ENCODE data around the gene MAGEA9. TPM values are rescaled to one million over a fixed set of nuclear protein-coding genes. Genes with fewer than 3 reads are reported as not detected.
"Not testable (repeated sequence)": the region's sequence is repeated elsewhere in the genome, so short reads cannot be mapped to it uniquely, and the experiment has no call there.

The MAGEA9 gene
- polyA plus RNA-seq, 1 experiment: not detected

GRCh38 chrX:149760965-149761364 is 20.8 kb upstream of the MAGEA9 start:
- DNase-seq (ENCODE audit: low read depth): no peak
- TF ChIP-seq CTCF (IDR thresholded peaks at IDR 0.05; ENCODE audit: insufficient read depth, low read depth, low read length): no peak
- H3K27me3 ChIP-seq (ENCODE audit: control insufficient read depth, insufficient read depth, low read length): no peaks in the 10 kb centered on the region
- ChIA-PET POLR2A (no interaction called here), CTCF (no interaction called here)
- no peak overlapping the region for H3K4me3 ChIP-seq (ENCODE audit: low read depth, low read length)
- H3K36me3 ChIP-seq (ENCODE audit: control insufficient read depth, insufficient read depth, low read length): no peaks in the 10 kb centered on the region

- H3K36me3 ChIP-seq (ENCODE audit: control insufficient read depth, insufficient read depth, low read length); H3K27me3 ChIP-seq (ENCODE audit: control insufficient read depth, insufficient read depth, low read length); CTCF ChIA-PET; POLR2A ChIA-PET; DNase-seq (ENCODE audit: low read depth); H3K4me3 ChIP-seq (ENCODE audit: low read depth, low read length): not testable (repeated sequence)
These were observed 19.7 kb upstream of the MAGEA9 start for GRCh38 chrX:149761858-149762674.

GRCh38 chrX:149762696-149763614 is 18.8 kb upstream of the MAGEA9 start:
- CTCF ChIA-PET: no interaction called here
- H3K27me3 ChIP-seq (ENCODE audit: control insufficient read depth, insufficient read depth, low read length): no peaks in the 10 kb centered on the region
- H3K4me3 ChIP-seq (ENCODE audit: low read depth, low read length): no peak overlapping the region
- POLR2A ChIA-PET: no interaction called here
- TF ChIP-seq CTCF (IDR thresholded peaks at IDR 0.05; ENCODE audit: insufficient read depth, low read depth, low read length): no peak
- no peaks in the 10 kb centered on the region for H3K36me3 ChIP-seq (ENCODE audit: control insufficient read depth, insufficient read depth, low read length)
- DNase-seq (ENCODE audit: low read depth): no peak

DNA sequence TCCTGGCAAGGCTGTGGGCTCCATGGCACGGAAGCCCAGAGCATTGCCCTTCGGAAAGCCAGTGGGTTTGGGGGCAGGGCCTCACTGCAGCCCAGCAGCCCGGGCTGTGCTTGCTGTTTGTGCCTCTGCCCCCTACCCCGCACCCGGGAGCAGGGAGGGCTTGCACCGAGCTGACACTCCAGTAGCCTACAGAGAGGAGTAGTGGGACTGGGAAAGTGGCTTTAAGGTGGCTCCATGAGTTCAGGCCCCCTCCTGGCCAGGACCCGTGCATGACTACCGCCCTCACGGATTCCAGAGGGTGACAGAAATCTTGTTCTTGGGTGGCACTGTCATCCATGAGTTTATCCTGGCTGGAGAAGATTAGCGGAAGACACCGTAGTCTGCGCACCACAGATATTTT is 11.4 kb upstream of the MAGEA9 start:
- H3K4me3 ChIP-seq (ENCODE audit: low read depth, low read length); DNase-seq (ENCODE audit: low read depth); H3K36me3 ChIP-seq (ENCODE audit: control insufficient read depth, insufficient read depth, low read length); H3K27me3 ChIP-seq (ENCODE audit: control insufficient read depth, insufficient read depth, low read length); POLR2A ChIA-PET; CTCF ChIA-PET: not testable (repeated sequence)

DNA sequence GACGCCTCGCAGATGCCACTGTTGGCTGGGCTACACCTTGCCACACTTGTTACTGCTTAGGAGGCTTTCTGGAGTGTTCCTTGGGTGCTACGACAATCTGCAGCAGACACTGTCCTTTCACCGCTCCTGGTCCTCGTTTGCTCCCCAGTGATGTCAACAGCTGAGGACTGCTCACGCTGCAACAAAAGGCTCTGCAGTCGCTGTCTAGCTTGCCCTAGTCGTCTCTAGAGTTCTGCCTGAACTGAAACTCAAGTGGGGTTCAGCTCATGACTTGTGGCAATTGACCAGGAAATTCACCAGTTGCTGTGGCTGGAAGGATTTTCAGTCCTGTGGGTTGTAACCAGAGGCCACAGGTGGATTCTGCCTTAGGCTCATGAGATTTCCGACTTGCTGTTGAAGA is 8.7 kb upstream of the MAGEA9 start:
- H3K27me3 ChIP-seq (ENCODE audit: control insufficient read depth, insufficient read depth, low read length); H3K36me3 ChIP-seq (ENCODE audit: control insufficient read depth, insufficient read depth, low read length); H3K4me3 ChIP-seq (ENCODE audit: low read depth, low read length); CTCF ChIA-PET; DNase-seq (ENCODE audit: low read depth); POLR2A ChIA-PET: not testable (repeated sequence)

DNA sequence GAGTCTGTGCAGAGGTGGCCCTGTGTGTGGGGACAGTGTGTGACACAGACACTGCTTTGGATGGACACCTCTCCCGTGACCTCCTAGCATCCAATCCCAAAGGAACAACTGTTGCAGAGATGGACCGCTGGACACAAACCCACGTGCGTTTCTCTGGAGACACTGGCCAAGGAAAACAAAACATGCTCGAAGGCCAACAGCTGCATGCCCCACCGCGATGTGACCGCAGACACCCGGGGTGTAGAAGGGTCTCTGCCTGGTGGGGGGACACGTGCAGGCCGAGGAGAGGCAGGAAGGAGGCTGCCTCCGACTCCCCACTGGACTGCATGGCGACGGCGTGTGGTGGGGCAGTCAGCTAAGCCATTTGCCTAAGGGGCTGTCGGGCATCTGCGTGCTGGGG is 8.0 kb upstream of the MAGEA9 start, which contains the start of gene HSFX1:
Gene HSFX1, plus strand, starts transcription at position 301 of the 400 bp plus-strand sequence. CDS start 614 bp downstream, outside the sequence.
- DNase-seq (ENCODE audit: low read depth); CTCF ChIA-PET; H3K36me3 ChIP-seq (ENCODE audit: control insufficient read depth, insufficient read depth, low read length); H3K27me3 ChIP-seq (ENCODE audit: control insufficient read depth, insufficient read depth, low read length); POLR2A ChIA-PET; H3K4me3 ChIP-seq (ENCODE audit: low read depth, low read length): not testable (repeated sequence)

- DNase-seq (ENCODE audit: low read depth); CTCF ChIA-PET; H3K27me3 ChIP-seq (ENCODE audit: control insufficient read depth, insufficient read depth, low read length); H3K4me3 ChIP-seq (ENCODE audit: low read depth, low read length); H3K36me3 ChIP-seq (ENCODE audit: control insufficient read depth, insufficient read depth, low read length); POLR2A ChIA-PET: not testable (repeated sequence)
These were observed 3.7 kb upstream of the MAGEA9 start for GRCh38 chrX:149777999-149778398.

DNA sequence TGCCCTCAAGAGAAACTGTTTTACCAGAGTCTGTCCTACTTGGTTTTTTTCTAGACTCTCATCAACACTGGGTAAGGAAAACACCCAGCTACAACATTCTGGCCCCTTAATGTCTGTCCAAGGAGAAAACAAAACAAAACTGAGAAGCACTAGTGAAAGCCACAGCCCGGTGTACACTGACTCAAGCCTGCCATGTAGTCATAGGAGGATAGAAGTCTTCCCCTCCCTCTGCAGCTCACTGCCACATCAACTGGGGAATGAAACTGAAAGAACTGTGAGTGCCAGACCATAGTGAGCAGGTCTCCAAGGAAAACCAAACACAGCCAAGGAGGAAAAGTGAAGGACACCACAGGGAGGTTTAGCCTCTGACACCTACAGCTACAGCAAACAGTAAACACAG is 13.8 kb downstream of the MAGEA9 start:
- H3K4me3 ChIP-seq (ENCODE audit: low read depth, low read length); H3K36me3 ChIP-seq (ENCODE audit: control insufficient read depth, insufficient read depth, low read length); DNase-seq (ENCODE audit: low read depth); H3K27me3 ChIP-seq (ENCODE audit: control insufficient read depth, insufficient read depth, low read length); CTCF ChIA-PET; POLR2A ChIA-PET: not testable (repeated sequence)

Data from BJ (cell line).